NCI-H1694 (cell line): Measurements from ENCODE around the gene CSF2RB.

Experiments
- DNase-seq: peaks from one replicate; lab custom pipeline; 2025; lab: John Stamatoyannopoulos, UW

Gene CSF2RB

DNA sequence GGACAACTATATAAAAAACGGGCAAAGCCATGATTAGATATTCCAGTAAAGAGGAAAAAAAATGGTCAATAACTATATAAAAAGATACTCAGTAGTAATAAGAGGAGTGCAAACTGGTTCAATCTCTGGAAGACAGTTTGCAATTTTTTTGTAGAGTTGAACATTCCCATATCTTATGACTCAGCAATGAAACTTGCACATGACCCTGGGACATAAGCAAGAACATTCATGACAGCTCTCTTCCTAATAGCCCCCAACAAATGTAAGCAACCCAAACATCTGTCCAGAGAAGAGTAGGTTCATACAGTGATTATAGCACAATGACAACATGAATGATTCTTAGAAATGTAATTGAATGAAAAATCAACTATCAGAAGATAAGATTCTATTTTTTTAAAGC is 21.8 kb upstream of the CSF2RB start:
- no peak for DNase-seq

DNA sequence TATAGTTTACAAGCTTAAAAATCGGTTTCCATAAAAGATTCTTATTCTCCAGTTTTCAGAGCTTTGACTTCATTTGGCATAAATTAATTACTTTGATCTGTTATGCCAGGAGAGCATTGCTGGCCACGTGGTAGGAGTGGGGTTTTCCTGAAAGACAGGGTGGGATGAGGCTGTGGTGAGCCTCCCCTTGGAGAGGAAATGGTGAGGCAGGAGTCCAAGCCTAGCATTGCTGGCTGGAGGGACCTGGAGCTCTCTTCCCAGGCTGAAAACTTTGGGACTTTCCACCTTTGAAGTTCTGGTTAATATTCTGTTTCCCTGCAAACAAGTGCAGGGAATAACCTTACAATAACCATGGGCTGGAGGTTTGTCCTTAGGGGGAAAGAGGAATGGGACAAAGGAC is 21.1 kb upstream of the CSF2RB start:
- DNase-seq = no peak

DNA sequence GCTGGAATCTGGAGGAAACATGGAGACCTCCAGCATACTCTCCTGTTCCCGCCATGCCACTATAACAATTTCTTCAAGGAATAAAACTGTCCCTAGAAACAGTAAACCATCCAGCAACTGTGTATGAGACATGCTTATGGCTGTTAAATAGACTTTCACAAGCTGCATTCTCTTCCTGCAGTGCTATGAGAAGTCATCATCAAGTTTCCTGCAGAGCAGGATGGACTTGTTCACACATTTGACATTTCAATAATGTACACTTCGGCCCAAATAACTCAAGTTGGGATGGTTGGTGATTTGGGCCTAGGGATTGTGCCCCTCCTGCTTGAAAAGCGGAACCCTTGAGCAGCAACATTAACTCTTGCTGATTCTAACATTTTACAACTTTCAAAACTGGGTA is 20.2 kb upstream of the CSF2RB start:
- DNase-seq = no peak

DNA sequence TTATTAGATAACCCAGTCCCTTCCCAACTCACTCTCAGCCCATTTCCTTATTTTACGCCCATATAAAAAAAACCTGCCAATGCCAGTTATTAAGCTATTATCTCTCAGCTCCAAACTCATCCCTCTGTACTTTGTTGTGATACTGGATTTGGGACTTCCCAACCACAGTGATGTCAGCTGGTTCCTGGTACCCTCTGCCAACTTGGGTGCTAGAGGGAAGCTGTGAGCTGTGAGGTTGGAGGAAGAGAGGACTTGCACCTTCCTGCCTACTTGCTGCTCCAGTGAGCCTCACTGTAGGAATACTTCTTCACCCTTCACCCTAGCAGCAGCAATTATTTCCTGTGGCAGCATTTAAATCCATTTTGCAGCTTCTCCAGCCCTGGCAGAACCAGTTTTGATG is 19.2 kb upstream of the CSF2RB start:
- DNase-seq = no peak

DNA sequence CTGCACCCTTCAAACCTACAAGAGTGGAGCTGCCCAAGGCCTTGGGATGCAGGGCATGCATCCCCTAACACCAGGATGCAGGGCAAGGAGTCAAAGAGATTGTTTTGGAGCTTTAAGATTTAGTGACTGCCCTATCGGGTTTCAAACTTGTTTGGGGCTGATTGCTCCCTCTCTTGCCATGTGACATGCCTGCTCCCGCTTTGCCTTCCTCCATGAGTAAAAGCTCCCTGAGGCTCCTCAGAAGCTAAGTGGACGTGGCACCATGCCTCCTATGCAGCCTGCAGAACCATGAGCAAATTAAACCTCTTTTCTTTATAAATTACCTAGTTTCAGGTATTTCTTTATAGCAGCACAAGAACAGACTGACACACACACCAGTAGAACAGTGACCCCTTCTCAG is 15.8 kb upstream of the CSF2RB start:
- DNase-seq = no peak

DNA sequence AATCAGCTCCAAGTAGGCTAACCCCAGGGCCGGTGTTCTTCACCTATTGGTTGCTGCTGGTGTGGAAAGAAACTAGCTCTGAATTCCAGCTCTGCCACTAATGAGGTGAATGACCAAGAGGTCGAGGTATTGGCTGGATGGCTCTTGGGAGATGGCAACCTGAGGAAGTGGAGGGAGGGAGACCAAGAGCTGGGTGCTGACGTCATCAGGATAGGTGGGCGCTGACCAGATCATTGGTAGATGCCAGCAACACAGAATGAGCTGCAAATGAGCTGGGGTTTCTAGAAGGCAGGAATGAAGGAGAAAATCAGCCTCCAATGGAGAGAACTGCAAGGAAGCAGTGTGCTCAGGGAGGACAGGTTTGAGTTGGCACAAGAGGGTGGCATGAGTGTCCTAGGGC is 14.7 kb upstream of the CSF2RB start:
- no peak for DNase-seq

DNA sequence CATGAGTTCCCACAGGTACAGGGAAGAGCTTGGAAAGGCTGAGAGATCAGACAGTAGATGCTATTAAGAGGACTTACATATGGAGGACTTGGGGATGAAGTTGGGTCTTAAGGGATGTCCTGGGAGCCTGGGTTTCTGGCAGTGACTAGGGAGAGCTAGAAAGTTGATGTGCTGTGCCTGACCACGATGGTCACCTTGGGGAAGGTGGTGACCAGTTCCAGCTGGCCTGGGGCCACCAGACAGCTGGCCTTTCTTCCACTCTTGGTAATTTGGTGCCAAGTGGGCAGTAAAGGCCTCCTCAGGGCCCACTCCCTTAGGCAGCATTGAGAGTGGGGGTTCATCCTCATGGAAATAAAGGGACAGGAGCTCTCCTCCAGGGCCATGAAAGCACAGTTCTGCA is 13.9 kb upstream of the CSF2RB start:
- DNase-seq = no peak

DNA sequence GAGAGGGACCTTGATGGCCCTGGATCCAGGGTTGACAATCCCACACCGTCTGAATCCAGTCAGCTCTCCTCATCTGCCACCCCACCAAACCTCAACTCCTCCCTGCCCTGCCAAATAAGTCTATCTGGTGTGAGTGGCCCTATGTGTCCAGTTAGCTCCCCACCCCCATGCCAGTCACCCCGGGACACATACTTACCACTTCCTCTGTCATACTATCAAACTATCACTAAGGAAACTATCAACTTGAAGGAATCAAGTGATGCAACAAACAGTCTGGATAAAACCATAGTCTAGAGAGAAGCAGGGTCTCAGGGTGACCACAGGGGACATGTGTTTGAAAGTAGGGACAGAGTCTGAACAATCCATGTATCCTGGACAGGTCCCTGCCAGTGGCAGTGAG is 13.2 kb upstream of the CSF2RB start:
- no peak for DNase-seq

DNA sequence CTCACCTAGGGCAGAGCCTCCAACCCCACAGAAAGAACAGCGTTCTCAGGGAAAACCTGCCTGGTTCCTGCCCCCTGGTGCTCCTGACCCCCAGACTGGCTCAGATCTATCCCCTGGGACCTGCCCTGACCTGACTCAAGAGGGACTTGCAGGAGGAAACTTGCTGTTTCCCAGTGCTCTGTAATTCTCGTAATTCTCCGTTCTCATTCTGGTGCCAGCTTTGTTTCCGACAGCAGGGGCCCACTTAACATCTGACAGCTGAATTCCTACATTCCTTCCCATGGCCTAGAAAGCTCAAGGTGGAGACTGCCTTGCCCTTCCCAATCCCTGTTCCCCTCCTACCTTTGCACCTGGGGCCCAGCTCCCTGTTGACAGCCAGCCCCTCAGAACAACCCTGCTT is 12.5 kb upstream of the CSF2RB start:
- no peak for DNase-seq

DNA sequence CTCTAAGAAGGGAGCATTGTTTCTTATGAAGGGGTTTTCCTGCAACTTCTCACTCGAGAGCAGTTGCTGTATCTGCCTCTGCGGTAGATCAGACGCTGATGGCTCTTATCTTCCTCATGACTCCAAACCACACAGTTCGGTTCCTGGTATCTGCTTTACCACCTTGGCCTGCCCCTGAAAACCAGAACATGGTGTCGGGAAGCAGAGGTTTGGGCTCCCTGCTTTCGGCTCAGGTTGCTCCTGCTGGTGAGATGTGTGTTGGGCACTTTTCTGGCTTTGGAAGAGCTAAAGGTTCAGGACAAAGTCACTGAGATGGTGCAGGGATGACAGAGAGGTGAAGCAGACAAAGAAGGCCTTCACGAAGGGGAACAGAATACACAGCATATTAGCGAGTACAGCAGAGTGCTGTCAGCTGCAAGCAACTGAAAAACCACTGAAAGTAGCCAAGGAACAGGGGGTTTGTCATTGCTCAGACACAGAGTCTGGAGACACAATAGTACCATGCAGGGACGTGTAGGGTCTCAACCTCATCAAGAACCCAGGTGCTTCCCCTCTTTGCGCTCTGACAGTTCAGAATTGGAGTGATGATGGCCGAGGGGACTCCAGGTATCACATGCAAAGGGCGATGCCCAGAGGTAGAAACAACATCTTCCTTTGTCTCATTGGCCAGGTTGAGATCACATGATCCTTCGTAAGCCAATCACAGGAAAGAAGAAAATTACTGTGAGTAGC is 11.9 kb upstream of the CSF2RB start:
- DNase-seq = no peak

DNA sequence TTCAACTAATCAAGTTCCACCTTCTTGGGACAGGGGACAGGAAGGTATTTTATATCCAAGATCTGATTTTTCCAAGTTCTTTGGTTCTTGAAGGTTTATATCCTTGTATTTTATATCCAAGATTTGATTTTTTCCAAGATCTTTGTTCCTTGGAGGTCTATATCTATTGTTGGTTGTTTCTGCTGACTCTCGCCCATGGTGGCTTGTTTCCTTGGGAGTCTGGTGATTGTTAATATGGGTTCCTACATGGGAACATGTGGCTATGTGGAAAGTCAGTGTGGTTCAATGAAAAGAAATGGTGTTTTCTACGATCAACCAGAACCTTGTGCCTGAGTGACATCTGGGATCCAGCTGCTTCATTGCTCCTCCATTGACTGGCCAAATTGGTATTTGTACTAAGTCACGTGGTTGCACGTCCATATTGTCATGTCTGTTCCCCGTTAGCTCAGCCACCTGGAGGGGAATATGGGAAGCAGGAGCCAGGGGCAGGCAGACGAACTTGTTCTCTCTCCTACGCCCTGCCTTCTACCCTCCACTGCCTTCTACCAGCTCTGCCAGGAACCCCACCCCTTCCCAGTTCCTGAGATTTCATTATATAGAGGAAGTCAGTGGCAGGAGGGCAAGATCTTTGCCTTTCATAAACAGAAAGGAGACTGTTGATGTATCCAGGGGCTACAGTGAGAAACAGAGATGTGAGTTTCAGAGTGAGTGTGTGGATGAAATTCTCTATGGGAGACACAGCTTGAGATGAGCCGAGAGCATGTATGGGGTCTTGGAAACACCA is 11.1 kb upstream of the CSF2RB start:
- DNase-seq = no peak

DNA sequence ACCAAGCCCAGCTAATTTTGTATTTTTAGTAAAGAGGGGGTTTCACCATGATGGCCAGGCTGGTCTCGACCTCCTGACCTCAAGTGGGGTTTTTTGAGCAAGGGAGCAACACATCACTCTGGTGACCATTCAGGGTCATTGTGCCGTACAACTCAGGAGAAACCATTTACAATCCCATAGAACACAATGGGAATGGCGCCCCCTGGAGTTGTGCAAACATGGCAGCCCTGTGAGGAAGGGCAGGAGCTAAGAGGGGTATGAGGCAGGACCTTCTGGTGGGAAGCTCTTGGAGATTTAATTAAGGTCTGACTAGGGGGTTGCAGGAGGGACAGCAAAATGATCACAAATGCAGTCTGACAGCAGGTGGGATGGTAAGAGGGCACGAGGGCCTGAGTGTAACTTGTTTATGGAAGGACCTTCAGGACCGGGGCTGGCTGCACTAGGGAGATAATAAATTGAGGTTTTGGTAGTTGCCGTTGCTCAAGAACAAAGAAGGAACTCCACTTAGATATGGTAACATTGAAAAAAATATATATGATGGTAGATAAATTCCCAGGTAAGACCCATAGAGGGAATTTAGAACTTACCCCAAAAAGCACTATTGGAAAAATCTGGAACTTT is 9.1 kb upstream of the CSF2RB start:
- no peak for DNase-seq

DNA sequence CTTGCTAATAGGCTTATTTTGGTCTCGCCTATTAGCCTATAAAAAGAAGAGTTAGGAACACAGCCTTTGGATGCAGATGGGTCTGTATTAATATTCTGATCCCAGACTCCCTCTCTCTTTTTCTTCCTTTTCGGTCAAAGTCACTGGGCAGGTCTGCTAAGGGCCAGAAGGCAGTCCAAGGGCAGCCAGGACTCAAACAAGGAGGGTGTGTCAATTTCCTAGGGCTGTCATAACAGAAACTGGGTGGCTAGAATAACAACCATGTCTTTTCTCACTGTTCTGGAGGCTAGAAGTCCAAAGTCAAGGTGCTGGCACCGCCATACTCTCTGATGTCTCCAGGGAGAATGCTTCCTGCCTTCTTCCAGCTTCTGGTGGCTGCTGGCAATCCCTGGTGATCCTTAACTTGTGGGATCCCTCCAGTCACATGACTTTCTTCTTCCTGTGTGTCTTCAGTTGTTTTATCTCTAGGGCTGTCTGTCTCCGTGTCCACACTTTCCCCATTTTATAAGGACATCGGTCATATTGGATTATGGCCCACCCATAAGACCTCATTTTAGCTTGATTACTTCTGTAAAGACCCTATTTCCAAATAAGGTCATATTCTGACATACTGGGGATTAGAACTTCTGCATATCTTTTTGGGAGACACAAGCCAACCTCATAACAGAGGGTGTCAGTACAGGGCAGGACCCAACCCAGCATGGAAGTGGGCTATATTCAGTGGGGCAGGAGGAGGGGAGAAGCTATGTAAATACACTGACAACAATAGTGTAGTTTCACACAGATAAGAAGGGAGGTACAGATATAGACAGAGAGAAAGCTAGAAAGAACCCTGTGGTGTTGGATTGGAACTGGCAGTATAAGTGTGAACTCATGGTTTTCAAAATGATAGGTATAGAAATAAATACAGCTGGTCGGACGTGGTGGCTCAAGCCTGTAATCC is 5.9 kb upstream of the CSF2RB start:
- DNase-seq = no peak

DNA sequence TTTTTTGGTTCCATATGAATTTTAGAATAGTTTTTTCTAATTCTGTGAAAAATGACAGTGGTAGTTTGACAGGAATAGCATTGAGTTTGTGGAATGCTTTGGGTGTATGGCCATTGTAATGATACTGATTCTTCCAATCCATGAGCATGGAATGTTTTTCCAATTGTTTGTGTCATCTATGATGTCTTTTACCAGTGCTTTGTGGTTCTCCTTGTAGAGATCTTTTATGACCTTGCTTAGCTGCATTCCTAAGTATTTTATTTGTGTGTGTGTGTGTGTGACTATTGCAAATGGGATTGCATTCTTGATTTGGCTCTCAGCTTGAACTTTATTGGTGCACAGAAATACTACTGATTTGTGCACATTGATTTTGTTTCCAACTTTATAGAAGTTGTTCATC is 3.0 kb upstream of the CSF2RB start:
- DNase-seq = no peak

DNA sequence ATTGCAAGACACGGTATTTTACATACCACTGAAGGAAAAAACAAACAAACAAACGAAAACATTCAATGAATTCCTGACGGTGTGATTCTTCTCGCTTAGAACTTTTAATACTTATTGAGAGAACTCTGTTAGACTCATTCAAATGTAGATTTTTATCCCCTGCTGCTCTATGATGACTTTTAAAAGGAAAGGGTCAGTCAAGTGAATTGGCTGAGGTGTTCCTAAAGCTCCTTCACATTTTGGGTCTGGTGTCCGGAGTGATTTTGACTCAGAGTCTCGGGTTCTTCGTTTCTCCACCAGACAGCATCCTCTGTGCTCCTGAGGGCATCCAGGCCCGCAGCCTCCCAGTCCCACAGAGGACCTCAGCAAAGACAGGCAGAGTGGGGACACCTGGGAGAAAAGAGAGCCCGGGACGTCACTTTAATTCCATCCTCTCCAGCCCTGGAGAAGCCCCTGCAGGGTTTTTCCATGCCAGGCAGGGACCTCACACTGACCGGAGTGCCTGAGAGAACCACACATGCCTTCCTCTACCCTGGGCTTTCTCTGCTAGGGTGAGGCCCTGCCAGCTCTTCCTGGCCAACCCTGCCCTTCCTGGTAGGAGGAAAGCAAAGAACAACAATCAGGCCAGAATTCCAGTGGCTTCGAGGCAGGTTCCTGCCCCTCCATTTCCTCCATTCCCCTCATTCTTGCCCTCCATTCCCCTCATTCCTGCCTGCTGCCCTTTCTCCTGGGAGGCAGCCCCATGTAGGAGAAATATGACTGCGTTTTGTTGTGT is 1.4 kb upstream of the CSF2RB start:
- DNase-seq = no peak

DNA sequence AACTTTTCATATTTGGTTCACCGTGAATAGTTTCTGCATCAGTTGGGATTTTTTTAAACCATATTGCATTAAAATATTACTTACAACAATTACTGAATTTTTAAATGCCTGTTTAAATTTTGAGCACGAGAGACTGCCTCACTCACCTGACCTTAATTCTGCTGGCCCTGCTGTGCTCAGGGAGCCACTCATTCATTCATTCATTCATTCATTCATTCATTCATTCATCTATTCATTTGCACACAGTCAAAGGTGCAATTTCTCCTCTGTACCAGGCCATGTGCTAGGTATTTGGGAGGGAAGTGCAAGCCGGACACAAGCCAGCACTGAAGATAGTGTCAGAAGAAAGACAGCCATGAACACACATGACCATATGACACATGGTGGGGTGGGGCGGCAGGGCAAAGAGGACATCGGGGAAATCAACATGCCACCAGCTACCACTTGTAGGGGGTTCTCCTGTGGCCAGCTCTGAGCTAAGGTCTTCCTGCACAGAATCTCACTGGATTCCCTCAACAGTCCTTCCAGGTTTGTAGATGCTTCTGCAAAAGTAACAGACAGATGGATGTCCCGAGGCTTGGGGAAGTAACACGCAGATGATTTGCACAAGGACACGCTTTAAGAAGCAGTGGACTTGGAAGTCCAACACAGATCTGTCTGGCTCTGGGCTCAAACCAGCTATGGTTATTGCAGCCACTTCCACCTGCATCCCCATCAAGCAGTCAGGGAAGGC is 568 bp upstream of the CSF2RB start:
- DNase-seq = no peak

DNA sequence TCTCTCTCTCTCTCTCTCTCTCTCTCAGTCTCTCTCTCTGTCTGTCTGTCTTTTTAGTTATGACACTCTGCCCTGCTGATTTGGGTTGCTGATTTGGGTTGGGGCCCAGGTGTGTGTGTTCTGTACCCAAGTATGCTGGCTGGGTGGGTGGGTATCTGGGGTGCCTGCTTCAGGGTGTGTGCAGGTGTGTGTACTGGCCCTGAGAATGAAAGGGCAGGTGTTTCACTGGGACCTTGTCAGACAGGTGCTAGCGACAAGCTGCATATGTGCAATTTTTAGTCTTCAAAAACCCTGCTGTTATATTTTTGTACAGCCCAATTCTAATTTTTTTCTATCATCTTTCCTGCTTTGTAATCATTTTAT is 943 bp downstream of the CSF2RB start:
- DNase-seq = no peak

DNA sequence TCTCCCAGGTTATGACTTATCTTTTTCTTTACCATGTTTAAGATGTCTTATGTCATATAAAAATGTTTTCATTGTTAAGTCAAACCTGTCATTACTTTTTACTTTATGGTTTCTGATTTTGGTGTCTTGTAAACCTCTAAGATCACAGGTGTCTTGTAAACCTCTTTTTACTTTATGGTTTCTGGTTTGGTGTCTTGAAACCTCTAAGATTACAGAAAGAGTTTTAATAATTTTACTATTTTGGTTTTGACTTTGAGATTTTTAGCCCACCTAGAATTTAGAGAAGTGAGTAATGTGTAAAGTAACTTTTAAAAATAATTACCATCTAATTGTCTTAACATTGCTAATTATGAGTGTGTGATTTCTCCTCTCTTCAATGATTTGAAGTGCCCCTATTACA is 2.6 kb downstream of the CSF2RB start:
- DNase-seq = no peak

DNA sequence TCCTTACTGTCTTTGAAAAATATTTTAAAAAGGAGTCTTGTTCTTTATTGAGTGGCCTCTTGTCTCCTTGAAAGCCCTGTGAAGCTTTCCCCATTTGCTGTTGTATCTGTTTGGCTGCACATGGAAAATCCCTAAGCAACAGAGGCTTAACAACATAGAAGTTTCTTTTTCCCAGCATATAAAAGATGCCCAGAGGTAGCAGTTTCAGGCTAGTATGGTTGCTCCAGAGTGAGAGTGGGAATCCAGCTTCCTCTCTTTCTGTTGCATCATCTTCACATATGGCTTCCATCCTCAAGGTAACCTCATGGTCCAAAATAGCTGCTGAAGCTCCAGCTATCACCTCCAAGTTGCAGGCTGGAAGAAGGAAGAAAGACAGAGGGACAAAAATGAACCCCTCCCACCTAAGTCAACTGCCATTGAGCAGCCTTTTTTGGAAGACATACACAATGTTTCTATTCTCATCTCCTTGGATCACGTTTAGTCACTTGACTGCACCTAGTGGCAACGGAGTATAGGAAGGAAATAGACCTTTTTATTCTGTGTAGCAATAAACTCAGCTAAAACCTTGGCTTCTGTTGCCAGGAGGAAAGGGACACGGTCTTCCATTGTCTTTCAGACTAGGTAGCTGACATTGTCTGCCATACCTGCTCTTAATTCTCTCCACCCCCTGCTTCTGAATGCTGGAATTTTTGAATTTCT is 5.3 kb downstream of the CSF2RB start:
- DNase-seq = no peak
